K562 (cell line): ENCODE measurements around the gene NIM1K.

Source experiments
- CBX8 ChIP-seq: fragments of 200-600 bp; sonication (generic); IDR thresholded peaks from 2 replicates; pipeline ENCODE4 v1.6.1; 2012; ENCODE audit warnings: borderline replicate concordance, mixed run types, low read depth, mild to moderate bottlenecking, moderate library complexity, mixed read lengths, low read length, control low read depth, inconsistent platforms; ENCODE audit not compliant: poor library complexity, severe bottlenecking; ENCODE audit errors: extremely low read depth
- CTCF ChIP-seq, 3 experiments: IDR thresholded peaks in 2 of 3; conservative IDR thresholded peaks in 1 of 3; 2 replicates each; pipeline ENCODE4 v1.5.1; 2011 to 2012; ENCODE audit warnings: low read length in 3 of 3, mild to moderate bottlenecking in 3 of 3, control low read depth in 2 of 3, improper control_type of control experiment in 1 of 3, inconsistent platforms in 1 of 3, low read depth in 1 of 3, mixed read lengths in 1 of 3, moderate library complexity in 1 of 3; ENCODE audit not compliant: insufficient read depth in 2 of 3
- IRF9 ChIP-seq: fragments of 450-650 bp; IDR thresholded peaks from 2 replicates; pipeline ENCODE4 v1.6.1; 2016; ENCODE audit warnings: missing biosample characterization, missing genetic modification characterization
- POLR2AphosphoS5 ChIP-seq: IDR thresholded peaks from 2 replicates; pipeline ENCODE4 v1.6.1; 2011; ENCODE audit warnings: mild to moderate bottlenecking, low read depth, low read length, moderate library complexity; ENCODE audit not compliant: control insufficient read depth, insufficient read depth
- RUNX1 ChIP-seq: sonication (generic); IDR thresholded peaks from 2 replicates; pipeline ENCODE4 v1.6.1; 2016; ENCODE audit warnings: antibody characterized with exemption, low read depth
- TAF9B ChIP-seq: fragments of 450-650 bp; IDR thresholded peaks from 2 replicates; pipeline ENCODE4 v1.6.1; 2018; ENCODE audit warnings: mild to moderate bottlenecking; ENCODE audit not compliant: partially characterized antibody
- ZBTB11 ChIP-seq, 3 experiments: fragments of 200-800 bp in 1 of 3; fragments of 250-450 bp in 1 of 3; fragments of 450-650 bp in 1 of 3; sonication (Bioruptor Pico) in 1 of 3; sonication (Bioruptor generic) in 1 of 3; formaldehyde crosslinking in 1 of 3; IDR thresholded peaks; 2 replicates each; pipeline versions ENCODE4 v1.6.1 to v1.8.0; 2016 to 2022; ENCODE audit warnings: mild to moderate bottlenecking in 2 of 3, missing genetic modification characterization in 2 of 3, missing compliant biosample characterization in 1 of 3, moderate library complexity in 1 of 3

- TF ChIP-seq CBX8 (no peak), IRF9 (tag) (no peak), CTCF (IDR thresholded peaks at IDR 0.05 in 2 of 3, conservative IDR thresholded peaks at IDR 0.05 in 1 of 3; ENCODE audit: insufficient read depth in 2 of 3, low read depth in 1 of 3, low read length in 3 of 3) (no peak), TAF9B (no peak), POLR2AphosphoS5 (no peak), ZBTB11 (CRISPR knock-in tag; IDR thresholded peaks at IDR 0.05) (no peak), RUNX1 (no peak)
Measured at GRCh38 chr5:43174586-43174985, 17.4 kb upstream of the NIM1K start.
